GM23338 (cell line): Measurements from ENCODE around the gene ARMC8.

Source experiments
- CTCF ChIP-seq, 2 experiments: fragments of 200-600 bp in 1 of 2; sonication (generic) in 1 of 2; conservative IDR thresholded peaks; 2 replicates each; pipeline versions ENCODE4 v1.5.1 to v1.6.1; 2016 to 2017; ENCODE audit warnings: antibody characterized with exemption in 2 of 2, low read depth in 2 of 2, mild to moderate bottlenecking in 2 of 2, moderate library complexity in 1 of 2
- JUNB ChIP-seq: IDR thresholded peaks from one replicate; pipeline ENCODE4 v1.6.1; 2016; ENCODE audit warnings: antibody characterized with exemption; ENCODE audit not compliant: unreplicated experiment

- TF ChIP-seq CTCF (conservative IDR thresholded peaks at IDR 0.05; ENCODE audit: low read depth in 2 of 2) (no peak), JUNB (no peak)
Measured at GRCh38 chr3:138184994-138185393, 2.1 kb upstream of the ARMC8 start.
